ENCODE measurements around the gene ZNF205.

ZNF205 gene

DNA sequence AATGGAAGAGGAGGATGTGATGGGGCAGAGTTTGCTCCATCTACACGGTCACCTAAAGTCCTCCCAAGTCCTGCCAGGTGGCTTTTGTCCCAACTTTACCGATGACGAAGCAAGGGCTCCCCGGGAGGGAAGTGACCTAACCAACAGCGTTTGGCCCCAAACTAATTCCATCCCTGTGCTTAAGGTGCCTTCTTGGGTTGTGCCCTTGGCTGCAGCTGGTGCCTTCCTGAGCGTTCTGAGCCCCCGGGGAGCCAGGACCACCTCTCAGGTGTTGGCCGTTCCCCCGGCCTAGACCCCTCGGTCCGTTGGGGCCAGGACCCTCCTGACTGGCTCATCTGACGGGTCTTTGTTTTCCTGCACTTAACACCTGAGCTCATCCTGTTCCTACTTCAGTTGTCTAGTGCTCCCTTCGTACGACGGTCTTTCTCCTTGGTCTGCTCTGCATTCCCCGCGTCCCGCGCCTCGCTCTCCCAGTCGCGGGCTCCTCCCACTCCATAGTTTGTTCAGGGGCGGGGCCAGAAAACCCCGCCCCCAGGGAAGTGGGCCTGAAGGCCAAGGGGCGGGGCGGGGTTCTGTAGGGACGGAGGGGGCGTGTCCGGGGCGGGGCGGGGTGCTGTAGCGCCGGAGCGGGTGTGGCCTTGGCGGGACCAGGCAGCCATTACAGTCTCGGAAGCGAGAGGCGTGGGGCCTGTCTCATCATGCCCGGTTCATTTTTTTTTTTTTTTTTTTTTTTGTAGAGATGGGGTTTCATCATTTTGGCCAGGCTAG lies 12.5 kb upstream of the ZNF205 start:
- ATAC-seq (ENCODE audit: low read depth) = peak; percentile 87
- TF ChIP-seq, protein P1, sequence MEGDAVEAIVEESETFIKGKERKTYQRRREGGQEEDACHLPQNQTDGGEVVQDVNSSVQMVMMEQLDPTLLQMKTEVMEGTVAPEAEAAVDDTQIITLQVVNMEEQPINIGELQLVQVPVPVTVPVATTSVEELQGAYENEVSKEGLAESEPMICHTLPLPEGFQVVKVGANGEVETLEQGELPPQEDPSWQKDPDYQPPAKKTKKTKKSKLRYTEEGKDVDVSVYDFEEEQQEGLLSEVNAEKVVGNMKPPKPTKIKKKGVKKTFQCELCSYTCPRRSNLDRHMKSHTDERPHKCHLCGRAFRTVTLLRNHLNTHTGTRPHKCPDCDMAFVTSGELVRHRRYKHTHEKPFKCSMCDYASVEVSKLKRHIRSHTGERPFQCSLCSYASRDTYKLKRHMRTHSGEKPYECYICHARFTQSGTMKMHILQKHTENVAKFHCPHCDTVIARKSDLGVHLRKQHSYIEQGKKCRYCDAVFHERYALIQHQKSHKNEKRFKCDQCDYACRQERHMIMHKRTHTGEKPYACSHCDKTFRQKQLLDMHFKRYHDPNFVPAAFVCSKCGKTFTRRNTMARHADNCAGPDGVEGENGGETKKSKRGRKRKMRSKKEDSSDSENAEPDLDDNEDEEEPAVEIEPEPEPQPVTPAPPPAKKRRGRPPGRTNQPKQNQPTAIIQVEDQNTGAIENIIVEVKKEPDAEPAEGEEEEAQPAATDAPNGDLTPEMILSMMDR (IDR thresholded peaks at IDR 0.05; ENCODE audit: poor library complexity, severe bottlenecking) = no peak
- H3K36me3 ChIP-seq (ENCODE audit: low read depth) = no peaks in the 10 kb centered on the region
- no peaks in the 10 kb centered on the region for H3K27me3 ChIP-seq (ENCODE audit: insufficient read depth, poor library complexity, severe bottlenecking)
- no peak overlapping the region for H3K27ac ChIP-seq (ENCODE audit: poor library complexity, severe bottlenecking)
- no peak overlapping the region for H3K4me3 ChIP-seq (ENCODE audit: severe bottlenecking)
- H3K9me3 ChIP-seq (ENCODE audit: severe bottlenecking) = no peaks in the 10 kb centered on the region
- peaks cover 6% of the 10 kb centered on the region for H3K4me1 ChIP-seq (ENCODE audit: insufficient read depth, poor library complexity, severe bottlenecking)
- peak; percentile 97 for DNase-seq (ENCODE audit: low spot score)

DNA sequence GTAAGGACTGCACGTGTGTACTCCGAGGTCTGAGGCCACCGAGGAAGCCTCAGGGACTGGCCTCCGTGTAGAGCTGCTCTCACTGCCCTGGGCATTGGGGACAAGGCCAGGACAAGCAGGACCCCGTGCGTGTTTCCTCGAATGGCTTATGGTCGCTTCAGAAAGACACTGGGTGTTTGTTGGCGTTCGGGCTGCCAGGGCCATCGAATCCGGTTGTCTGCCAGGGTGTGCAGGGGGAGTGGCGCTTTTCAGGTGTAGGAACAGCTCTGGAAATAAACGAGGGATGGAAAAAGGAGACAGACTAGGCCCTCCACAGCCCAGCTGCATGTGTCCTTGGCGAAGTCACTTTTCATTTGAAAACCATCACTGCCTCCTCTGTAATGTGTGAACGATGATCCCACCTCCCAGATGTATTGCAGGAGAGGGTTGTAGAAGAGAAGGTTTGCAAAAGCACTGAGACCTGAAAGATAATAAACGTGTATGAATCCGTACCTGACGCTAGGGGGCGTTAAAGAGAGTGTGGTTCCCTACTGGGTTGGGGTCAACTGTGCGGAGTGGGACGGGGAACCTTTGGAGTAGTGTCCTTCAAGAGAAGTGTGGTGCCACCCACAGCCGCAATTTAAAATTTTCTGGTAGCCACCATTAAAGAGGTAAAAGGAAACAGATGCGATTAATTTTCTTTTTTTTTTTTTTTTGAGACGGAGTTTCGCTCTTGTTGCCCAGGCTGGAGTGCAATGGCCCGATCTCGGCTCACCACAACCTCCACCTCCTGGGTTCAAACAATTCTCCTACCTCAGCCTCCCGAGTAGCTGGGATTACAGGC lies 11.2 kb upstream of the ZNF205 start:
- no peak for DNase-seq (ENCODE audit: low spot score)
- TF ChIP-seq, protein P1 (IDR thresholded peaks at IDR 0.05; ENCODE audit: poor library complexity, severe bottlenecking) = peak; percentile 60
- Histone ChIP-seq H3K36me3 (ENCODE audit: low read depth) (no peaks in the 10 kb centered on the region), H3K27ac (ENCODE audit: poor library complexity, severe bottlenecking) (no peak overlapping the region), H3K4me1 (ENCODE audit: insufficient read depth, poor library complexity, severe bottlenecking) (peaks cover 6% of the 10 kb centered on the region), H3K4me3 (ENCODE audit: severe bottlenecking) (no peak overlapping the region), H3K9me3 (ENCODE audit: severe bottlenecking) (no peaks in the 10 kb centered on the region), H3K27me3 (ENCODE audit: insufficient read depth, poor library complexity, severe bottlenecking) (no peaks in the 10 kb centered on the region)
- no peak for ATAC-seq (ENCODE audit: low read depth)

DNA sequence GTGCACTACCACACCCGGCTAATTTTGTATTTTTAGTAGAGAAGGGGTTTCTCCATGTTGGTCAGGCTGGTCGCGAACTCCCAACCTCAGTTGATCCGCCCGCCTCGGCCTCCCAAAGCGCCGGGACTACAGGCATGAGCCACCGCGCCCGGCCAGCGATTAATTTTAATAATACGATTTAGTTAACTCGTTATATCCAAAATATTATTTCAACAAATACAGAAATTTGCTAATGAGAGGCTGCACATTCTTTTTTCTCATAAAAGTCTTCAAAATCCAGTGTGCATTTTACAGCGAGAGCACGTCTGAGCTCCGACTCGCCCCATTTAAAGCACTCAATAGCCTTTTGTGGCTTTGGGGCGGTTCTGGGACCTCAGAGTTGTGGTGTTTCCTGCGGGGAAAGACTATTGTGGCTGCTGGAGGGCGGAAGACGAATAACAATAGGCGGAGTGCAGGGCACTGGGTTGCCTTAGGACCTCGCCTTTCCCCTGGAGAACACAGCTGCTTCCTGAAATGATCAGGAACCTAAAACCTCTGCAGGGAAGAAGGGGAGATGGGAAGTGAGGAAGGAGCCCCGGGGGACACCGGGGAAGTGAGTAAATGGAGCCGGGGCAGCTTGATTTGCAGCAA lies 10.4 kb upstream of the ZNF205 start:
- Histone ChIP-seq H3K4me3 (ENCODE audit: severe bottlenecking) (no peak overlapping the region), H3K27ac (ENCODE audit: poor library complexity, severe bottlenecking) (no peak overlapping the region), H3K27me3 (ENCODE audit: insufficient read depth, poor library complexity, severe bottlenecking) (no peaks in the 10 kb centered on the region), H3K36me3 (ENCODE audit: low read depth) (no peaks in the 10 kb centered on the region), H3K9me3 (ENCODE audit: severe bottlenecking) (no peaks in the 10 kb centered on the region), H3K4me1 (ENCODE audit: insufficient read depth, poor library complexity, severe bottlenecking) (peaks cover 6% of the 10 kb centered on the region)
- TF ChIP-seq, protein P1 (IDR thresholded peaks at IDR 0.05; ENCODE audit: poor library complexity, severe bottlenecking) = no peak
- DNase-seq (ENCODE audit: low spot score) (no peak), ATAC-seq (ENCODE audit: low read depth) (no peak)

DNA sequence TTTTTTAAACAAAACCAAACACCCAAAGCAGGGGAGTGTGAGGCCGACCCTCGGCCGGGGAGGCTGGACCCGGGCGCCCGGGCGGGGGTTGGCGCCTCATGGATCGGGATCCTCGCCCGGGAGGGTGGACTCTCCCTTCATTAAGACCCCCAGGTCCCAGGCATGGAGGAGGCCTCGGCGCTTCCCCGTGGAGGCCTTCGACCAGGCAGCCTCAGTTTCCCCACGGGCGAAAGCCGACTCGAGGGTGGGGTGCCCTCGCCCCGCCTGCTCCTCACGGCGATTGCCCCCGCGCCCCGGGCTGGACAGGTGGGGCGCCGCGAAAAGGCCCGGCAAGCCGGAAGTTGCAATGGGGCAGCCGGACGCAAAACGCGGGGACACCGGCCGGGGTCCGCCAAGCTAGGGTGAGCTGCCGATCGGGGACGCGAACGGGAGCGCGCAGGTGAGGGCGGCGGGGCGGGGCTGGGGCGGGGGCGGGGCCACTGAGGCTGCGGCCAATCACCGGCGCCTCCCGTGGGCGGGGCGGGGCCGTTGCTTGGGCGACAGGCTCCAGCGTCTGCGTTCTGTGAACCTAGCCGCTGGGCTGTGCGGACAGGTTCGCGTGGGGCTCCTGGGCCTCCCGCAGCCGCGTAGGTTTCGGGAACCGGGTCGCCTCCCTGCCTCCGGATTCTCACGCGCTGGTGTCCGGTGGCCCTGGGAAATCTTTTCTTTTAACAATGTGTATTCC lies 6.0 kb upstream of the ZNF205 start:
- Histone ChIP-seq H3K4me1 (ENCODE audit: insufficient read depth, poor library complexity, severe bottlenecking) (peaks cover 4% of the 10 kb centered on the region), H3K9me3 (ENCODE audit: severe bottlenecking) (no peaks in the 10 kb centered on the region), H3K27ac (ENCODE audit: poor library complexity, severe bottlenecking) (peak overlapping the region; percentile 33), H3K4me3 (ENCODE audit: severe bottlenecking) (peak overlapping the region; percentile 49), H3K36me3 (ENCODE audit: low read depth) (no peaks in the 10 kb centered on the region), H3K27me3 (ENCODE audit: insufficient read depth, poor library complexity, severe bottlenecking) (no peaks in the 10 kb centered on the region)
- TF ChIP-seq, protein P1 (IDR thresholded peaks at IDR 0.05; ENCODE audit: poor library complexity, severe bottlenecking) = no peak
- DNase-seq (ENCODE audit: low spot score) = peak; percentile 92
- ATAC-seq (ENCODE audit: low read depth) = peak; percentile 95

Data from RWPE2 (cell line).